ENCODE data around the gene ABO. TPM values are rescaled to one million over a fixed set of nuclear protein-coding genes. Genes with fewer than 3 reads are reported as not detected.
A peak's percentile ranks its signal among the peaks of the same experiment; 100 is the strongest.
"Not testable (repeated sequence)": the region's sequence is repeated elsewhere in the genome, so short reads cannot be mapped to it uniquely, and the experiment has no call there.

The ABO gene
- total RNA-seq, 1 donor from 2014 or later = 0.03 TPM

DNA sequence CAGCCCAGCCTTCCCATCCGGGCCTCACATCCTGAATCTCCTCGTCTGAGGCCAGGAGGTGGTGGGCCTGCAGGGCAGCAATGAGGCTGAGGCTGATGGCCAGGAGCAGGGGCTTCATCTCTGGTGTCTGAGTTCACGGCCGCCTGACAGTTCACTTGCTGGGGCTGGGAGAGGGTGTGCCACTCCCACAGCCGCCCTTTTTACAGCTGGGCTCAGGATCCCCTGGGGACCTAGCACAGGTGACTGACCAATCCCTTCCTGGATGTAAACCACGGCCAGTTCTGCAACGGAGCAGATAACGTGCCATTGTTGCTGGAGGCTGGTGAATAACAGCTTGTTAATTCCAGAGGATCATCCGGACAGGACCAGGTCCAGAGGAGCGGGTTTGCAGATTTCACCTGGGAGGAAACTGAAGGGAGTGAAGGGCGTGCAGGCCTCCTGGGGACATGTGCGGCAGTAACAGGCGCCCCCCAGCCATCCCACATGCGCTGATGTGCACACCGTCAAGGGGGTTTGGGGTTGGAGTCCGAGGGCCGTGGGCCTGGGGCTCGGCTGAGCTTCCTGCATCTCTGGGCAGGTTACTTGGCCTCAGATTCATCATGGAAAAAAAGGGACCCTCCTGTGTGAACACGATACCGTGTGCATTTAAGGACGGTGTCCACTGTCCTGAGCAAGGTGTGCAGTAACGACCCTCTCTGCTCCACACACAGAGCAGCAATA, 46.4 kb downstream of the ABO start:
- not testable (repeated sequence) for ATAC-seq; DNase-seq (ENCODE audit: low spot score)

GRCh38 chr9:133227996-133228395, 47.0 kb downstream of the ABO start:
- not testable (repeated sequence) for DNase-seq (ENCODE audit: low spot score); ATAC-seq

DNA sequence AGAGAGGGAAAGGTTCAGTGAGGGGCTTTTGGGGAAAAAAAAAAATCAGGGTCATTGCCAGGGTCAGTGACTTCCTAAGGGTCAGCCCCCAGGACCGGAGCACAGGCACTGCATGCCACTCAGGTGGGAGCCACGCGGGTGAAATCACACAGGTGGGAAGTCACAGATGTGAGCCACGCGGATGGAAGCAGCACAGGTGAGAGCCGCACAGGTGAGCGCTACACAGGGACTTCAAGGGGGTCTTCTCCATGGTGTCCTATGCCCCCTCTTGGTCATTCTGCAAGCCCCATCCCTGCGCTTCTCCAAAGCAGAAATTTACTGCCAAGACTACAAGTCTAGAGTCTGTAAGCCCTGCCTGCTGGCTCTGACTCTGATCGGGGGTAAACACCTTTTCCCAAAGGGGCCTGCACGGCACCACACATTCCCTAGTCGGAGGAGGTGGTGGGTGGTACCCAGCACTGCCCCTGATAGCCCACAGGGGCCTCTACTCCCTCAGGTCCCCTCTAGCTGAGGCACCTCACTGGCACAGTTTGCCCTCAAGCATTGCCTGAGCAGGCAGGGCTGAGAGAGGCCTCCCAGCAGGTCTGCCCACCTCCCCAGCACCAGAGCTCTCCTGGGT, 47.6 kb downstream of the ABO start:
- no peak for DNase-seq (ENCODE audit: low spot score)

GRCh38 chr9:133226219-133227171, 48.5 kb downstream of the ABO start:
- DNase-seq (ENCODE audit: low spot score) = no peak
- no peak for ATAC-seq

More for the DNA sequence above, 47.6 kb downstream of the ABO start:
- no peak for ATAC-seq

DNA sequence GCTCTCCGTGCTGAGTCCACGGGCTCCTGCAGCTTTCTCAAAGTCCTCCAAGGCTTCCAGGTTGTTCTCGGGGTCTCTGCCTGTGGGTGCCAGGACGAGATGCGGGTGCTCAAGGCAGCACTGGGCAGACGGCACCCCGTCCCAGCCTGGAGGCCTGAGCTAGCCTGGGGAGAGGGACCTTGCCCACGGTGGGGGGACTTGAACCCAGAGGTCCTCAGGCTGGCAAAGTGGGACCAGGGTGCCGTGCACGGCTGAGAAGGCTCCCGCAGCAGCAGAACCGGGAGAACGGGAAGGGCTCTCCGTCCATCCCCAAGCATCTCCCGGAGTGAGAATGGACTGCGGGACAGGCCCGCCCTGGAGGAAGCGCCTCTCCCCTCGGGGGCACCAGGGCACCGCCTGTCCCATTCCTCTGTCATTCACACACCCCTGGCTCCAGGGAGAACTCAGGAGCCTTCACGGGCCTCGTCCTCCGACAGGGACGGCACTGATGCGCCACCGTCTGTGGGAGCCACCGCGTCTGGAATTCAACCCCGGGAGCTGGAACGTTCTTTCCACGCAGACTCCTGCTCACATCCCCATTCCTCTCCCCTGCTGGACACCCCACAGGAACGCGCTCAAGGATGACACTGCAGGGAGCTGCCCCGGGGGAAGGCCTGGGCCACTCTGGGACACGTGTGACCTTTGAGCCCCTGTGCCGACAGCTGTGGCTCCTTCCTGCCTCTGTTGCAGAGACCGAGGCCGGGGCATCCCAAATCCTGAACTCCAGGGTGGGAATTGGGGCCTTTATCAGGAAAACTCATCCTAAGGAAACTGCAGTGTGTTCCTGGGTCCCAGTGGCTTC, 49.6 kb downstream of the ABO start:
- ATAC-seq (no peak), DNase-seq (ENCODE audit: low spot score) (no peak)

DNA sequence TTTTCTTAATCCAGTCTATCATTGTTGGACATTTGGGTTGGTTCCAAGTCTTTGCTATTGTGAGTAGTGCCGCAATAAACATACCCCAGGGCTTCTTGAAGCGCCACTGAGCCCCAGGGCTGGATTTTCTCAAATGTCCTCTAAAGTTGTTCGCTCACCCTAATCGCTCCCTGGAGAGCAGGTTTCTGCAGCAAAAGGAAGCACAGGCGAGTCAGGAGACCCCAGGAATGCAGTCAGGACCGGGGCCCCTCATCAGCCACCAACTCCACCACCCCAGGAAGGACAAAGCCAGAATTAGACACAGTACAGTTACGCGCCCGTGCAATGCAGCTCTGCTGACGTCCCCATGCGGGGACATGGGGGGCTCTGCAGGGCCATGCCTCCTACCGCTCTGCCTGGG, 50.2 kb downstream of the ABO start:
- no peak for ATAC-seq
- DNase-seq (ENCODE audit: low spot score) = no peak

DNA sequence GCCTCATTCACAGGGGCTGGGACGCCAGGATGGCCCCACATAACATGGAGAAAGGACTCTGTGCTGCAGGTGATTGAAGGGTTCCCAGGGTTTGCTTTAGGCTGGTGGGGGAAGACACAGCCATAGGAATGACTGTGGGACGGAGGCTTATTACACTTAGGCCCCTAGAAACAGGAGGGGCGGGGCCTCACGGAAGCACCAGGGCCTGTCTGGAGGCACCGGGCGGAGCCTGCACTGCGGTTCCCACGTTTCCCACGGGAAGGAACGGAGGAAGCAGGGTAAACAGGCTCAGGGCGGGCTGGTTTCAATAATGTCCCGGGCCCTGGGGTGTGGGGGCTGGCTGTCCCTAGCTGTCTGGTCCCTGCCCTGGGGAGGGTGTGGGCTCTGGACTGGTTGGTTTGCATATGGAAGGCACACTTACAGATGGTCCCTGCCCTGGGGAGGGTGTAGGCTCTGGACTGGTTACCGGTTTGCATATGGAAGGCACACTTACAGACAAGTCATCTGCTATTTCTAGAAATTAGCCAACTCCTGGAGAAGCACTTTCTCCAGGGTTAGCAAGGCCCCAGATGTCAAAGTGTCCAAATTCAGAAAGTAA, 51.7 kb downstream of the ABO start:
- peak; percentile 19 for DNase-seq (ENCODE audit: low spot score)
- ATAC-seq = not testable (repeated sequence)

DNA sequence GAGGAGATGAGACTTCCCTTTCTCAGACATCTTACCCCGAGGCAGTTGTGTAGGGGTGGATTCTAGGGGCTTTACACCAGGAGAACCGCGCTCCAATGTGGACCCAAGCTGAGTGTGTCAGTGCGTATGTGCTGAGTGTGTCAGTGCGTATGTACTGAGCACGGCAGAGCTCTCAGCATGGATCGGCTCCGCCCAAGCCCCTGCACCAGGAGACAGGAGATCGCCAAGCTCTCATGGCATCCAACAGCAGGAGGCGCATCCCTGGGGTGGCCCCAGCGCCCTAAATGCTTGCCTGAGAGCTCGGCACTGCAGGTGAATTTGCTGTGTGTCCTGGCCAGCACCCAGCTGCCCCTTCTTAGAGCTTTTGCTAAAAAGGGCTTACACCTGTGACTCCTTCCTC, 53.0 kb downstream of the ABO start:
- ATAC-seq = not testable (repeated sequence)
- peak; percentile 36 for DNase-seq (ENCODE audit: low spot score)

DNA sequence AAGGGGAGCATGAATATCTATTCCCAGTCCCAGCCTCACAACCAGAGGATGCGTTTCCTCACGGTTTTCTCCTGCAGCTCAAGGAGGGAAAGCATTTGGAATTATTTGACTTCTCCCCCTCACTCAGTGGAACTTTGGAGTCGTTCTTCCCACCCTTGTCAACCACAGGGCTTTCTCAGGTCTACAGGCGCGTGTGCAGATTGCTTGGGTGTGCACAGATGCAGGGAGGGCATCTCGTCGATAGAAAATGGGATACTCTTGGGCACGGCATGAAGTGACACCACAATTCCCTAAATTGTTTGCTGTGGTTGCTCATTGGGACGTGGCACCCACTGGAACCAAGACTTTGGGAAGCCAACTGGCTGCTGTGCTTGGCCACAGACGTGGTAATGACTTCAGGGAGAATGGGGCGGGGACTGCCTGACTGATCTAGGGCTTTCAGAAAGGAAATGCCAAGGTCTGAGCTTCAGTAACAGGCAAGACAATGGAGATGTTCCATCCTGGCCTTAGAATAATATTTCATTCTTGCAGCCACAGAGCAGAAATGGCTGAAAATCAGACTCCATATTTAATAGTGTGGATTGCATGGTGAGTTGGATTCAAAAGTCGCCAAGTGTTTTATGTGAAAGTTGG, 53.7 kb downstream of the ABO start:
- DNase-seq (ENCODE audit: low spot score) (no peak), ATAC-seq (no peak)

GRCh38 chr9:133218049-133218975, 56.7 kb downstream of the ABO start:
- peak; percentile 2 for DNase-seq (ENCODE audit: low spot score)
- not testable (repeated sequence) for ATAC-seq

DNA sequence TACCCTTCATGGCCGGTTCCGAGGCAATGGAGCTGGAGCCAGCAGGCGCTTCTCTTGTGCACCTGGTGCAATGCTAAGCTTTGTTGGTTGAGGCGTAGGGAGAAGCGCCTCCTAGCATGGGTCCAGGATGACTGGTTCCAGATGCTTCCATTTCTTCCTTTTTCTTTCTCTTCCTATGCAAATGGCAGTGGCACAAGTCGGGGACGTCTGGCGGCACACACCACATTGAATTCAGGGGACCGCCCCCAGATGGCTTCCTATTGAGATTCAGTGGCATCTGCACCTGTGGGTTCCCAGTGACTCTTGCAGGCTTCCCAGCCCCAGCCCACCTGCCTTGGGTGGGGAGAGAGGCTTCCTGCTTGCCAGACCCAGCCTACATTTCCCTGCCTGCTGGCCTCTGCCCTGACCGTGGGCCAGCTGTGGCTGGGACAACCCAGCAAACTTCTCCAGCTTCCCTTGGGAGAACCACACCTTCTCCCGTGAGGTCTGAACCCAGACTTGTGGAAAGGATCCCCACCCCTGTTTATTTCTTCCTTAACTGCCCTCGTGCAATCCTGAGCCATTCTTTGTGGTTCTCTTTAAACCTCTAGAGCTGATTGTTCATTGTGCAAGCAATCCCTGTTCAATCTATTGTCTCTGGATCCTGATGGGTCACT, 57.5 kb downstream of the ABO start:
- DNase-seq (ENCODE audit: low spot score); ATAC-seq: not testable (repeated sequence)

DNA sequence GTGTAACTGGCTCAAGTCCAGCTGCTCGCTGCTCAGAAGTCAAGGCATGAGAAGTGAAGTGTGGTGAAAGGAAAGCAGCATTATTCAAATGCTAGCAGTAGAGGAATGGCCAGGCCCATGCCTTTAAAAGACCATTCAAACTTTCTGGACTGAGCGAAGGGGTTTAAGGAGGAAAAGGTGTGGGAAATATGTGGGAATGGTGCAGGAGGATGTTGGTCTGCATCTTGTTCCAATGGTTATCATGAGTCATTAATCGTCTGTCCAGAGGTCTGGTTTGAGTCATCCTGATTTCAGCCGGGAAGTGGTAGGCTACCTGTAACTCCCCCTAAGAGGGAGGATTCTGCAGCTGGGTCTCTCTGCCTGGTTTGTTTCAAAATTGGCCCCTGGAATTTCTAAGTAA, 60.7 kb downstream of the ABO start:
- ATAC-seq = not testable (repeated sequence)

GRCh38 chr9:133210609-133211008, 64.4 kb downstream of the ABO start:
- no peak for ATAC-seq
- DNase-seq (ENCODE audit: low spot score) = no peak

More for the DNA sequence above, 60.7 kb downstream of the ABO start:
- DNase-seq (ENCODE audit: low spot score) = not testable (repeated sequence)

GRCh38 chr9:133210202-133210532, 64.8 kb downstream of the ABO start:
- no peak for ATAC-seq
- no peak for DNase-seq (ENCODE audit: low spot score)

- ATAC-seq; DNase-seq (ENCODE audit: low spot score): not testable (repeated sequence)
Observed at GRCh38 chr9:133209327-133210201, 65.4 kb downstream of the ABO start.

DNA sequence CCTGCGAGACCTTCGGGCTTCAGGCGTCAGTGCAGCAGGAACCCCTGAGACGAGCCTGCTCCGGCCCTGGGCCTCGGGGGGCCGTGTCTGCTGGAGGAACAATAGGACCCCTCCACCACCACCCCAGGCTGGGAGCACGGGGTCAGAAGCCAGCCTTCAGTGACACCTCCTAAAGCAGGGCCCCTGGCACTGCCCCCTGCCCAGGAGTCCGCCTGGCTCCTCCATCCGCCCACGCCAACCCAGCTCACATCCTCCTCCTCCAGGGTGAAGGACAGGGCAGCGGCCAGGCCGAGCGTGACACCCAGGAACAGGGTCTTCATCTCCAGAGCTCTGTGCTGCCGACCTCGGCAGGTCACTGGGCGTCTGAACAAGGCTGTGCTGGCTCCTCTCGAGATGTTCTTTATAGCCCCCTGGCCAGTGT, 66.1 kb downstream of the ABO start, which contains the start of gene OBP2B:
Gene OBP2B (minus strand): TSS at position 371 of the 421 bp plus-strand sequence. CDS start 51 bp downstream, at position 320.
- not testable (repeated sequence) for ATAC-seq; DNase-seq (ENCODE audit: low spot score)
